Measurements from ENCODE around the gene ITIH5.

Gene ITIH5

DNA sequence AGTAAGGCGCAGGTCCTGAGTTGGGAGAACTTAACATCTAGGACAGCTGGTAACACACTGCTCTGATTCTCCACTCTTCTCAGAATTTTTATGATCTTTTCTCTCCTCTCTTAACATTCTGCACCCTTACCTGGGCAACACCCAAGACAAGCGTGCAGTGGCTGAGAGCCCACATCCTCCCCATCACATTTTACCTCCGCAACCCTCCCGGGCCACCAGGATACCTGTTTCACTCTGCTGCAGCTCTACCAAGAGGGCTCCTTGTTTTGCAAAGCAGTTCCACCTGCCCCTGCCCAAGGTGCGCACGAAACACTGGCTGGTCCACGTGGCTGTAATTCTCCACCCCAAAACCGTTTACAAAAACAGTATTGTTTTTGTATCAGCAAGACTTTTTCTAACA lies 81.5 kb downstream of the ITIH5 start:
- no peaks in the 10 kb centered on the region for H3K4me1 ChIP-seq

DNA sequence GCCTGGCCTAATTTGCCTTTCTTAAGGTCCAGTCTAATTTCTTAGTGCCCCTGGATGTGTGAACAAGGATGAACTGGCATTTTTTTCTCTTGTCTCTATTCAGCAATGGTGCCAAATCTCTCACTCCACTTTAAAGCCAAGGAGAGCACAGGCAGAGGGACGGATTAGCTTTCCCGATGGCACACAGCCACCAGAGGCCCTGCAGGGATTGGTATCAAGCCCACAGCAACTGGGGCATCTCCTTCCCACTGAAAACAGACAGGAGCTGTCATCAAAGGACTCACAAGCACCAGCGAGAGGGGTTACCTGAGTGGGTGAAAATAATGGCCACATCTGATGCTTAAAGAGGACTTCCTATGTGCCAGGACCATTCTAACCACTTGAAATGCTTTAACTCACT lies 83.1 kb downstream of the ITIH5 start:
- Histone ChIP-seq H3K9me3 (no peaks in the 10 kb centered on the region), H3K27me3 (no peaks in the 10 kb centered on the region), H3K4me1 (no peaks in the 10 kb centered on the region), H3K4me3 (ENCODE audit: low read depth, low read length) (no peak overlapping the region), H3K36me3 (no peaks in the 10 kb centered on the region)
- no peak for DNase-seq
- no peak for TF ChIP-seq CTCF (IDR thresholded peaks at IDR 0.05; ENCODE audit: low read depth, low read length)

More for the DNA sequence above, 81.5 kb downstream of the ITIH5 start:
- Histone ChIP-seq H3K27me3 (no peaks in the 10 kb centered on the region), H3K36me3 (no peaks in the 10 kb centered on the region), H3K4me3 (ENCODE audit: low read depth, low read length) (no peak overlapping the region), H3K9me3 (no peaks in the 10 kb centered on the region)
- no peak for DNase-seq
- no peak for TF ChIP-seq CTCF (IDR thresholded peaks at IDR 0.05; ENCODE audit: low read depth, low read length)

DNA sequence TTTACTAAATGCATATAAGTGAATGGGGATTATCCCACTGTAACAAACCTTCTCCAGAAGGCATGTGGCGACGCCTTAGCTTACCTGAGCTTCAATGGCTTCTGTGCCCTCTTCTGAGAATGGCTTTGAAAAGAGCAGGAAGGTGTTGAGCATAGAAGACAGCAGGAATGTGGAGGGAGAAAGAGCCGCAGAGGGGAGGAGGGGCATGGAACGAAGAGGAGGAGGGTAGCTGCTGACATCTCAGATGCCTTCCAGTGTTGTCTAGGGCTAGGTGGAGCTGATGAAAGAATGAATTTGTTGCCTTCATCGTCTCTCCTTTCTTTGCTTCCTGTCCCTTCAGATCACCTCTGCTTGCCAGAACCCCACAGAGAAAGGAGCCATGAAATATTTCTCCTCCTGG lies 86.2 kb downstream of the ITIH5 start:
- no peak for DNase-seq
- no peak overlapping the region for H3K4me3 ChIP-seq (ENCODE audit: low read depth, low read length)
- TF ChIP-seq CTCF (IDR thresholded peaks at IDR 0.05; ENCODE audit: low read depth, low read length) = no peak
- H3K9me3 ChIP-seq = no peaks in the 10 kb centered on the region
- H3K27me3 ChIP-seq = peaks cover 13% of the 10 kb centered on the region
- H3K36me3 ChIP-seq = no peaks in the 10 kb centered on the region
- no peaks in the 10 kb centered on the region for H3K4me1 ChIP-seq

DNA sequence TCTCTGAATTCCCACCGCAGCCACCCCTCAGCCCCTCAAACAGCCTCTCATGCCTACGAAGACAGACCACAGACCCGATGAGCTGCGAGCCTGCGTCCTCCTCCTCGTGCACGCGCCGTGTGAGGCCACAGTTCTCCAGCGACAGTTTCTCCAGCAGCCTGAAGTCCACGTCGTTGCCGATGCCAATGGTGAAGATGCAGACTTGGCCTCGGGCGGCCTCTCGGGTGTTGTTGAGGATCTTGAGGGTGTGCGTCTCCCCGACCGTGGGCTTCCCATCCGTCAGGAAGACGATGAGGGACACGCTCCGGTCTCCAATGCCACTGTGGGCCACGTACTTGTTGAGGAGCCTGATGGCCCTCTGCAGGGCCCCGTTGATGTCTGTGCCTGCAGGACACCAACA lies 87.1 kb downstream of the ITIH5 start:
- Histone ChIP-seq H3K4me3 (ENCODE audit: low read depth, low read length) (no peak overlapping the region), H3K9me3 (no peaks in the 10 kb centered on the region), H3K4me1 (no peaks in the 10 kb centered on the region), H3K27me3 (peaks cover 13% of the 10 kb centered on the region), H3K36me3 (no peaks in the 10 kb centered on the region)
- no peak for TF ChIP-seq CTCF (IDR thresholded peaks at IDR 0.05; ENCODE audit: low read depth, low read length)
- DNase-seq = no peak

- Histone ChIP-seq H3K4me1 (no peaks in the 10 kb centered on the region), H3K4me3 (ENCODE audit: low read depth, low read length) (no peak overlapping the region), H3K36me3 (no peaks in the 10 kb centered on the region), H3K27me3 (peaks cover 13% of the 10 kb centered on the region), H3K9me3 (no peaks in the 10 kb centered on the region)
- no peak for TF ChIP-seq CTCF (IDR thresholded peaks at IDR 0.05; ENCODE audit: low read depth, low read length)
- DNase-seq = no peak
Observed at GRCh38 chr10:7577579-7577978, 89.2 kb downstream of the ITIH5 start.

DNA sequence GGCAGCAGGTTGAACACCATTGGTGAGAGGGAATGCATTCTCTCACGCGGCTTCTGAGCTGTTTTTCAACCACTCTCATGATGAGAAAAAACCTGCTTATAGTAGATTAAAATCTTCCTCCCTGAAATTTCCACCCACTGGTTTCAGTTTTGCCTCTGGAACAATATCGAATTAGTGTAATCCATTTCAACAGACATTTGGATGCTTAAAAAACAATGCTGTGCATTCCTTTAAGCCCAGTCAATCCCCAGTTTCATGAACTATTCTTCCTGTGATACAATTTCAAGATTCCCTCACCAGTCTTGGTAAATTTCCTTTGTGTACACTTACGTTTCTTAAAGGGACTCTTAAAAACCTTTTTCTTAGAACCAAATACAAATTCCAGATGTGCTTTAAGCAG lies 89.6 kb downstream of the ITIH5 start:
- Histone ChIP-seq H3K4me1 (no peaks in the 10 kb centered on the region), H3K9me3 (no peaks in the 10 kb centered on the region), H3K36me3 (no peaks in the 10 kb centered on the region), H3K27me3 (peaks cover 13% of the 10 kb centered on the region), H3K4me3 (ENCODE audit: low read depth, low read length) (no peak overlapping the region)
- no peak for DNase-seq
- no peak for TF ChIP-seq CTCF (IDR thresholded peaks at IDR 0.05; ENCODE audit: low read depth, low read length)
